Measurements from ENCODE around the gene HIBADH. TPM values are rescaled to one million over a fixed set of nuclear protein-coding genes. Genes with fewer than 3 reads are reported as not detected.
"Not testable (repeated sequence)": the region's sequence is repeated elsewhere in the genome, so short reads cannot be mapped to it uniquely, and the experiment has no call there.

HIBADH gene
- total RNA-seq, 4 donors from 2014 or later: 49.3 to 70.9 (median 58.9) TPM

DNA sequence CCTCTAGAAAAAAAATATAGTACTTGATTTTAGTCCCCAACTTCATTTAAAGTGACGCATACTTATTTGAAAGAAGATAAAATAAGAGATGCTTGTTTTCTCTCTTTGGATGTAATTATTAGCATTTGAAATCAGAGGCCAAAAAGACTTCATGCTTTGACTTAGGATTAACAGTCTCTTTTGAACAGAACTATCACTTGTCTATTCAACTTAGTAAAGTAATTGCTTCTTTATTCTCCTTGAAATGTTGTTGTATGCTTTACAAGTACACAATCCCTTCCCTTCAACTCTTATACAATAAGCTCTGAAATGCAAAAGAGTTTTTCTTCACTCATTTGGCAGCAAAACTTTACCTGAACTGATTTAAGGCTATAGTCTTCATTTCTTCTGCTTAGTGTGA, 80.8 kb downstream of the HIBADH start:
- Histone ChIP-seq H3K27ac (no peak overlapping the region), H3K27me3 (no peaks in the 10 kb centered on the region), H3K4me3 (no peak overlapping the region), H3K9me3 (no peaks in the 10 kb centered on the region), H3K36me3 (no peaks in the 10 kb centered on the region), H3K4me1 (no peaks in the 10 kb centered on the region)
- no peak for ATAC-seq
- 86 to 91% methylated on average over 1 of the region's 1 CpG for WGBS, 2 donors (ENCODE audit: low coverage in 1 of 2)
- TF ChIP-seq, protein P1, sequence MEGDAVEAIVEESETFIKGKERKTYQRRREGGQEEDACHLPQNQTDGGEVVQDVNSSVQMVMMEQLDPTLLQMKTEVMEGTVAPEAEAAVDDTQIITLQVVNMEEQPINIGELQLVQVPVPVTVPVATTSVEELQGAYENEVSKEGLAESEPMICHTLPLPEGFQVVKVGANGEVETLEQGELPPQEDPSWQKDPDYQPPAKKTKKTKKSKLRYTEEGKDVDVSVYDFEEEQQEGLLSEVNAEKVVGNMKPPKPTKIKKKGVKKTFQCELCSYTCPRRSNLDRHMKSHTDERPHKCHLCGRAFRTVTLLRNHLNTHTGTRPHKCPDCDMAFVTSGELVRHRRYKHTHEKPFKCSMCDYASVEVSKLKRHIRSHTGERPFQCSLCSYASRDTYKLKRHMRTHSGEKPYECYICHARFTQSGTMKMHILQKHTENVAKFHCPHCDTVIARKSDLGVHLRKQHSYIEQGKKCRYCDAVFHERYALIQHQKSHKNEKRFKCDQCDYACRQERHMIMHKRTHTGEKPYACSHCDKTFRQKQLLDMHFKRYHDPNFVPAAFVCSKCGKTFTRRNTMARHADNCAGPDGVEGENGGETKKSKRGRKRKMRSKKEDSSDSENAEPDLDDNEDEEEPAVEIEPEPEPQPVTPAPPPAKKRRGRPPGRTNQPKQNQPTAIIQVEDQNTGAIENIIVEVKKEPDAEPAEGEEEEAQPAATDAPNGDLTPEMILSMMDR (IDR thresholded peaks at IDR 0.05): no peak
- TF ChIP-seq EP300 (IDR thresholded peaks at IDR 0.05) (no peak), POLR2A (IDR thresholded peaks at IDR 0.05) (no peak), POLR2AphosphoS5 (IDR thresholded peaks at IDR 0.05) (no peak)

- TF ChIP-seq POLR2AphosphoS5 (IDR thresholded peaks at IDR 0.05) (no peak), EP300 (IDR thresholded peaks at IDR 0.05) (no peak), POLR2A (IDR thresholded peaks at IDR 0.05) (no peak)
- TF ChIP-seq, protein P1 (IDR thresholded peaks at IDR 0.05): no peak
- no peak overlapping the region for H3K27ac ChIP-seq
- no peak overlapping the region for H3K4me3 ChIP-seq
- H3K27me3 ChIP-seq: no peaks in the 10 kb centered on the region
- no peaks in the 10 kb centered on the region for H3K36me3 ChIP-seq
- H3K4me1 ChIP-seq: no peaks in the 10 kb centered on the region
- H3K9me3 ChIP-seq: no peaks in the 10 kb centered on the region
- WGBS, 2 donors (ENCODE audit: low coverage in 1 of 2): 75 to 79% methylated on average over 2 of the region's 2 CpGs
- ATAC-seq: no peak
Observed at GRCh38 chr7:27581119-27581518, 81.6 kb downstream of the HIBADH start.

- TF ChIP-seq, protein P1 (IDR thresholded peaks at IDR 0.05): no peak
- no peak for TF ChIP-seq EP300 (IDR thresholded peaks at IDR 0.05)
- TF ChIP-seq POLR2A (IDR thresholded peaks at IDR 0.05): no peak
- TF ChIP-seq POLR2AphosphoS5 (IDR thresholded peaks at IDR 0.05): no peak
- H3K27ac ChIP-seq: no peak overlapping the region
- no peaks in the 10 kb centered on the region for H3K9me3 ChIP-seq
- no peaks in the 10 kb centered on the region for H3K36me3 ChIP-seq
- H3K4me3 ChIP-seq: no peak overlapping the region
- no peaks in the 10 kb centered on the region for H3K4me1 ChIP-seq
- no peaks in the 10 kb centered on the region for H3K27me3 ChIP-seq
- WGBS, 2 donors (ENCODE audit: low coverage in 1 of 2): 72 to 83% methylated on average over 2 to 3 of the region's 3 CpGs
- no peak for ATAC-seq
Observed at GRCh38 chr7:27579565-27579964, 83.1 kb downstream of the HIBADH start.

DNA sequence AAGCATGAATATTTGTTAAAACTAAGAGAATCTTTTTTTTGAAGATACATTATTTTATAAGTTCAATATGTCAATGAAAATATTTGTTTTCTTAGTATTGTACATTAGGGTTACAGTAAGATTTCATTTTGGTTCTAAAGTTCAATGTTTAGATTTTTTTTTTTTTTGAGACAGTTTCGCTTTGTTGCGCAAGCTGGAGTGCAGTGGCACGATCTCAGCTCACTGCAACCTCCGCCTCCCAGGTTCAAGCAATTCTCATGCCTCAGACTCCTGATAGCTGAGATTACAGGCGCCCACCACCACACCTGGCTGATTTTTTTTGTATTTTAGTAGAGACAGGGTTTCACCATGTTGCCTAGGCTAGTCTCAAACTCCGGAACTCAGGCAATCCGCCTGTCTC, 84.5 kb downstream of the HIBADH start:
- 93 to 94% methylated on average over 5 to 7 of the region's 7 CpGs for WGBS, 2 donors (ENCODE audit: low coverage in 1 of 2)
- H3K27me3 ChIP-seq, H3K4me3 ChIP-seq, ATAC-seq, H3K36me3 ChIP-seq, H3K27ac ChIP-seq, H3K4me1 ChIP-seq, H3K9me3 ChIP-seq: not testable (repeated sequence)

DNA sequence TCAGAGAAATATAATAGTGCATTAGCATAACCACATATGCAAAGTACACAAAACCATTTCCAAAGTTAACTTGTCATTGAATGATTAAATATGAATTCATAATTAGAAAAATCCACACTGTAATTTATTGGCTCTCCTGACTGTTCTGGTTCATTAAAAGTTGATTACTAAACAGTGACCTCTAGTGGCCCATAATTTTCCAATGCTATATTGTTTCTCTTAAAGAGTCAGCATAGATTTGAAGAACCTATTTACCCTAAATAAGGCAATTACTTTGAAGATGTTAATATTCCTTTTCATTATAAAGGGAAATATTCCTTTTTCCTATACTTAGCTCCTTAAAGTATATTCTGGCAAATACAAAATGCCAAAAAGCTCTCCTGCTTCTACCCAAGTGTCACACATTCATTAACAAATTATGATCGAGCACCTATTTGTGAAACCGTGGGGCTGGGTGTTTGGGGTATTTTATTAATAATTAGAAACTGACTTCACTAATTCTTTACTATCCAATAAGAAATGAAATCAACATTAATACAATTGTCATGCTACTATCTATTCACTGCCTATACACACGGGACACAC, 86.2 kb downstream of the HIBADH start:
- H3K27ac ChIP-seq: no peak overlapping the region
- no peak overlapping the region for H3K4me3 ChIP-seq
- no peaks in the 10 kb centered on the region for H3K4me1 ChIP-seq
- WGBS, 2 donors (ENCODE audit: low coverage in 1 of 2): 71 to 86% methylated on average over 3 of the region's 3 CpGs
- TF ChIP-seq POLR2A (IDR thresholded peaks at IDR 0.05): no peak
- TF ChIP-seq, protein P1 (IDR thresholded peaks at IDR 0.05): peak; percentile 33 to 70 (median 37)
- H3K9me3 ChIP-seq: no peaks in the 10 kb centered on the region
- no peaks in the 10 kb centered on the region for H3K36me3 ChIP-seq
- ATAC-seq: no peak
- H3K27me3 ChIP-seq: no peaks in the 10 kb centered on the region
